Bone marrow (tissue), 2 donors: ENCODE measurements around the gene OR52L1.

Source experiments
- DNase-seq, 2 donors: peaks; one replicate each; lab custom pipeline; 2025; lab: John Stamatoyannopoulos, UW

Gene OR52L1

DNA sequence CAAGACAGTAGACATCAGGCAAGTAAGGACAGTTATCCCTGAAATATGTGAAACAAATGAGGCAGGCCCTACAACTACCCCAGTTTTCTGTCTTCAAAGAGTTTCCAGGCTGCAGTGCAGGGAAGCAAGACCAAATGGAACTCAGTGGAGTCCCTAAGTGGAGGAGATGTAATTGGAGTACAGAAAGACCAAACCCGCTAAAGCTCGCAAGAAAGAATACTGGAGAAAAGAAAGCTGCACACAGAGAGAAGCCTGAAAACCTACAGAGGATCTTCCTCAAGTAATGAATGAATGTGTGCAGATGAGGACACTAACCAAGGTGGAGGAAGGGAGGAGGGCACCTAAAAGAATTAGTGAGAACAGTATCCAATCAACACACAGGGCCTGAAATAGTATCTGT is 46.0 kb downstream of the OR52L1 start:
- no peak for DNase-seq

DNA sequence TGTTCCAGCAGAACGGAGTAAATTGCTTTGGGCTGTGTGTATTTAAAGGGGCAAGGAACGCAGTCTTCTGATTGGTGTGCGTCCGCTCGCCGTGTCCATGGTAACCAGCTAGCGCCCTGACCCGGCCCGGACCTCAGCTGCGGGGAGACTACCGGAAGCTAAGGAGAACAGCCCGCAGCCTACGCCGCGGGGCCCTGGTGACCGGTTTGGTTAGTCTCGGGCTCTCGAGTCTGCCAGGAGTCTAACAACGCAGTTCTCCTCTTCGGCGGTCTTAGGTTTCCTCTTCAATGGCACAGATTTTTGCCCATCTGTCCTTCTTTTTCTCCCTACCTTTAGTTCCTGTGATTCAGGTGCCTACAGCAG is 48.2 kb downstream of the OR52L1 start:
- DNase-seq = no peak

DNA sequence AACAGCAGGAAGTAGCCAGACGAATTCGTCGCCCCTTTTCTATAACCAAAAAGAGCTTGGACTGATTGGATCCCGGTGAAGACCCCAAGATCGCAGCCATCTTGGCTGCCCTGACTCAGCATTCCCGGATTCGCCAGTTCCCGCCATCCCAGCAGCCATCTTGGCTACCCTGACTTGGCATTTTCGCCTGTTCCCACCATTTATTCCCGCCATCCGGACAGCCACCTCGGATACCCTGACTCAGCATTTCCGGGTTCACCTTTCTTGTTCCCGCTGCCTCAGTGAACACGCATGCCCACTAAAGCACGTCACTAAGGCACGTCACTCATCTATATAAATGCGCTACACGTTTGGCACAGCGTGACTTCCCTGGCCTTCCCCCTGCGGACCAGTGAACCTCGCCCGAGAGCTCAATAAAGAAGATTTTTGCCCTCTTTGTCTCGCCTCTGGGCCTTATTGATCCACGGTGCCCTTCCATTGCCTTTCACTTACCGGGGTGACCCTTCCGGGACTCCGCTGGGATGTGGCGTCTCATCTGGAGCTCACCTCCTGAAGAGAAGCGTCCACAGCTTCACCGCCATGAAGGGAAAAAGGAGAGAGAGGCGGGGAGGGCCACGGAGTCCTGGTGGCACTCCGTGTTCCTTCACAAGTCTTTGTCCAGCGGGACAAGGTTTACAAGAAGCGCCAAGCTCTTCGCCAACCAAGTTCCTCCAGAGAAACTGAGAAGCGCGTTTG is 48.8 kb downstream of the OR52L1 start:
- DNase-seq = no peak
